ENCODE results near the gene FRMD6.

The FRMD6 gene

DNA sequence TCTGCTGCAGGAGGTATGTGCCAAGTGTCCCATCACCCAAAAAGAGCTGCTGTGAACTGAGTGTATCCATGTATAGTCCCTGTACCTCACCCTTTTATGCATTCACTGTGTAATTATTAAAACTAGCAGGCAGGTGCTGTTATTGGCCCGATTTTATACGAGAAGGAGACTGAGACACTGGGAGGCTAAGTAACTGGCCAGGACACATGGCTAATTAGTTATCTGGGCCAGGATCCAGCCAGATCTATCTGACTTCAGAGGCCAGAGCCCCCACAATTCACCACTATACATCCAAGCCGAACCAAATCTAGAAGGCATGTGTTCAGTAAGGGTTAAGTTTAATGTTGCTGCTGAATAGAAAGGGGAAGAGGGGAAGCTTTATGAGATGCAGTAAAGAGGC lies 73.4 kb downstream of the FRMD6 start:
- no peak overlapping the region for H3K4me3 ChIP-seq (ENCODE audit: insufficient read depth in 1 of 2, low read depth in 1 of 2, low read length in 2 of 2)
- peaks cover 5% of the 10 kb centered on the region for H3K4me1 ChIP-seq (ENCODE audit: control insufficient read depth, insufficient read depth, low read depth, low read length)
- no peak overlapping the region for H2AFZ ChIP-seq (ENCODE audit: low read depth, low read length)
- H3K9me3 ChIP-seq (ENCODE audit: control insufficient read depth, low read length): no peaks in the 10 kb centered on the region
- H2BK120ac ChIP-seq (ENCODE audit: low read depth, low read length): no peak overlapping the region
- no peak overlapping the region for H3K14ac ChIP-seq (ENCODE audit: low read length in 2 of 2)
- peak overlapping the region; percentile 18 for H3K27ac ChIP-seq (ENCODE audit: low read length, poor library complexity, severe bottlenecking)
- no peak overlapping the region for H3K18ac ChIP-seq (ENCODE audit: low read depth in 1 of 2, low read length in 2 of 2)
- H3K36me3 ChIP-seq (ENCODE audit: control insufficient read depth in 1 of 2, insufficient read depth in 2 of 2, low read depth in 1 of 2, low read length in 2 of 2): peaks cover 37 to 97% of the 10 kb centered on the region in 2 experiments
- no peak overlapping the region for H2BK12ac ChIP-seq (ENCODE audit: low read length in 2 of 2)
- H3K23ac ChIP-seq (ENCODE audit: low read length in 2 of 2): no peak overlapping the region
- H2BK15ac ChIP-seq (ENCODE audit: low read depth, poor library complexity, severe bottlenecking): no peak overlapping the region
- no peaks in the 10 kb centered on the region for H3K27me3 ChIP-seq (ENCODE audit: control insufficient read depth in 1 of 2, insufficient read depth in 1 of 2, low read length in 2 of 2)
- no peak overlapping the region for H2BK5ac ChIP-seq (ENCODE audit: low read depth, low read length, poor library complexity, severe bottlenecking)
- H4K8ac ChIP-seq (ENCODE audit: low read length): no peak overlapping the region
- peak overlapping the region; percentile 13 for H3K9ac ChIP-seq (ENCODE audit: low read length)
- no peak overlapping the region for H4K91ac ChIP-seq (ENCODE audit: low read length)
- DNase-seq: no peak
- H2AK5ac ChIP-seq (ENCODE audit: low read length, severe bottlenecking): no peak overlapping the region
- H3K4ac ChIP-seq (ENCODE audit: low read depth in 1 of 2, low read length in 2 of 2): no peak overlapping the region
- WGBS: 100% methylated on average over 2 of the region's 3 CpGs
- no peak overlapping the region for H3K4me2 ChIP-seq (ENCODE audit: low read length, poor library complexity, severe bottlenecking)
- H3K79me1 ChIP-seq (replicated peaks; ENCODE audit: low read length, poor library complexity, severe bottlenecking): peaks cover 16% of the 10 kb centered on the region

DNA sequence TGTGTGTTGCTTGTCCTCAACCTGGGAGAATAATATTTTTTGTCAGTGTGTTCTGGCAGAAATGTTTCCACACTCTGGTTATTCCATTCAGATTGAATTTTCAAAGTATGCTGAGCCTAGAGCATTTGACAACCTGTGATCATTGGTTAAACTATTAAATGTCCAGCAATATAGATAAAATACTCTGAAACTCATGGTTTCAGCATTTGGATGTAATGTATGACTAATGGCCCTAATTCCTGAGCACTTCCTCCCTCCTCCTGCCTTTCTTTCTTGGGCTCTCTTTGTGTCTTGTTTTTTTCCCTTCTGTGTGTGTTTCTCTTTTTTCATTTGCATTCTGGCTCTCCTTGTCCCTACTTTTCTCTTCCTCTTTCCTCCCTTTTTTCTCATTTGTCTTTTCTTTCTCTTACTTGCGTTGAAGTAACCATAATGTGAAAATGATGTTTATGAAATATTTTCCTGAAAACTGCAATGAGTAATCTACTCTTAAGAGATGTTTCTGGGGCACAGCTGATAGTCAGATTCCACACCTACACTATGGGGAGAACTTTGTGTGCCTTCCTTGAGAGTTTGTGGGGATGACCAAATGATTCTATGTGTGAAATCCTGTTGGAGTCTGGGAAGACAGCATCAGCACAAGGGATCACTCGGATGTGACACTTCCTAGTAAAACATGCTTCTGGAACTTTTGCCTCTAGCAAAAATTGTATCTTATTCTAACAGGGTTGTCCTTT lies 74.6 kb downstream of the FRMD6 start:
- H3K27me3 ChIP-seq (ENCODE audit: control insufficient read depth in 1 of 2, insufficient read depth in 1 of 2, low read length in 2 of 2): no peaks in the 10 kb centered on the region
- H2BK15ac ChIP-seq (ENCODE audit: low read depth, poor library complexity, severe bottlenecking): no peak overlapping the region
- peaks cover 8% of the 10 kb centered on the region for H3K79me1 ChIP-seq (replicated peaks; ENCODE audit: low read length, poor library complexity, severe bottlenecking)
- no peak overlapping the region for H2BK12ac ChIP-seq (ENCODE audit: low read length in 2 of 2)
- H3K9ac ChIP-seq (ENCODE audit: low read length): peak overlapping the region; percentile 51
- H3K23ac ChIP-seq (ENCODE audit: low read length in 2 of 2): no peak overlapping the region
- no peak overlapping the region for H2BK5ac ChIP-seq (ENCODE audit: low read depth, low read length, poor library complexity, severe bottlenecking)
- H2AK5ac ChIP-seq (ENCODE audit: low read length, severe bottlenecking): no peak overlapping the region
- H2AFZ ChIP-seq (ENCODE audit: low read depth, low read length): no peak overlapping the region
- no peak overlapping the region for H3K14ac ChIP-seq (ENCODE audit: low read length in 2 of 2)
- no peak overlapping the region for H3K4me3 ChIP-seq (ENCODE audit: insufficient read depth in 1 of 2, low read depth in 1 of 2, low read length in 2 of 2)
- peak overlapping the region; percentile 44 for H3K27ac ChIP-seq (ENCODE audit: low read length, poor library complexity, severe bottlenecking)
- H3K18ac ChIP-seq (ENCODE audit: low read depth in 1 of 2, low read length in 2 of 2): no peak overlapping the region
- peak; percentile 25 for DNase-seq
- H3K9me3 ChIP-seq (ENCODE audit: control insufficient read depth, low read length): no peaks in the 10 kb centered on the region
- no peak overlapping the region for H4K8ac ChIP-seq (ENCODE audit: low read length)
- H2BK120ac ChIP-seq (ENCODE audit: low read depth, low read length): no peak overlapping the region
- peaks cover 28 to 97% of the 10 kb centered on the region in 2 experiments for H3K36me3 ChIP-seq (ENCODE audit: control insufficient read depth in 1 of 2, insufficient read depth in 2 of 2, low read depth in 1 of 2, low read length in 2 of 2)
- no CpG with 5 or more reads among the region's 2 CpGs for WGBS
- H4K91ac ChIP-seq (ENCODE audit: low read length): no peak overlapping the region
- peaks cover 3% of the 10 kb centered on the region for H3K4me1 ChIP-seq (ENCODE audit: control insufficient read depth, insufficient read depth, low read depth, low read length)
- no peak overlapping the region for H3K4ac ChIP-seq (ENCODE audit: low read depth in 1 of 2, low read length in 2 of 2)
- H3K4me2 ChIP-seq (ENCODE audit: low read length, poor library complexity, severe bottlenecking): no peak overlapping the region

DNA sequence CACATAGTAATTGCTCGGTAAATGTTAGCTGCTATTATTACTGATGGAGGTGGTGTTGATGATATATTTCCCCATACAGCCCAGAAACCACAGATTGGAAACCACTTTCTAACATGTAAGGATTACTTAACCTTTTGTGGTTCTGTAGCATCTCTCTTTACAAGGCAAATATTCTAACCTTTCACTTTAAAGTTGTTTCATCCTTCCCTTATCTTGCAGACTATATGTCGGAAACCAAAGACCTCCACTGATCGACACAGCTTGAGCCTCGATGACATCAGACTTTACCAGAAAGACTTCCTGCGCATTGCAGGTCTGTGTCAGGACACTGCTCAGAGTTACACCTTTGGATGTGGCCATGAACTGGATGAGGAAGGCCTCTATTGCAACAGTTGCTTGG lies 75.8 kb downstream of the FRMD6 start:
- no peak overlapping the region for H3K18ac ChIP-seq (ENCODE audit: low read depth in 1 of 2, low read length in 2 of 2)
- H4K91ac ChIP-seq (ENCODE audit: low read length): no peak overlapping the region
- no peak overlapping the region for H2BK5ac ChIP-seq (ENCODE audit: low read depth, low read length, poor library complexity, severe bottlenecking)
- peaks cover 22 to 88% of the 10 kb centered on the region in 2 experiments for H3K36me3 ChIP-seq (ENCODE audit: control insufficient read depth in 1 of 2, insufficient read depth in 2 of 2, low read depth in 1 of 2, low read length in 2 of 2)
- no peak overlapping the region for H2BK120ac ChIP-seq (ENCODE audit: low read depth, low read length)
- no peak overlapping the region for H3K23ac ChIP-seq (ENCODE audit: low read length in 2 of 2)
- peaks cover 3% of the 10 kb centered on the region for H3K4me1 ChIP-seq (ENCODE audit: control insufficient read depth, insufficient read depth, low read depth, low read length)
- H3K14ac ChIP-seq (ENCODE audit: low read length in 2 of 2): no peak overlapping the region
- whole genome bisulfite sequencing: 99% methylated on average over 4 of the region's 5 CpGs
- H3K9me3 ChIP-seq (ENCODE audit: control insufficient read depth, low read length): no peaks in the 10 kb centered on the region
- no peak overlapping the region for H3K4me2 ChIP-seq (ENCODE audit: low read length, poor library complexity, severe bottlenecking)
- H2AK5ac ChIP-seq (ENCODE audit: low read length, severe bottlenecking): no peak overlapping the region
- H3K4ac ChIP-seq (ENCODE audit: low read depth in 1 of 2, low read length in 2 of 2): no peak overlapping the region
- no peak overlapping the region for H3K4me3 ChIP-seq (ENCODE audit: insufficient read depth in 1 of 2, low read depth in 1 of 2, low read length in 2 of 2)
- no peak overlapping the region for H2AFZ ChIP-seq (ENCODE audit: low read depth, low read length)
- DNase-seq: no peak
- H3K27me3 ChIP-seq (ENCODE audit: control insufficient read depth in 1 of 2, insufficient read depth in 1 of 2, low read length in 2 of 2): no peaks in the 10 kb centered on the region
- H3K79me1 ChIP-seq (replicated peaks; ENCODE audit: low read length, poor library complexity, severe bottlenecking): peaks cover 5% of the 10 kb centered on the region
- no peak overlapping the region for H3K27ac ChIP-seq (ENCODE audit: low read length, poor library complexity, severe bottlenecking)
- H4K8ac ChIP-seq (ENCODE audit: low read length): no peak overlapping the region
- H2BK15ac ChIP-seq (ENCODE audit: low read depth, poor library complexity, severe bottlenecking): no peak overlapping the region
- H2BK12ac ChIP-seq (ENCODE audit: low read length in 2 of 2): no peak overlapping the region
- peak overlapping the region; percentile 6 for H3K9ac ChIP-seq (ENCODE audit: low read length)

DNA sequence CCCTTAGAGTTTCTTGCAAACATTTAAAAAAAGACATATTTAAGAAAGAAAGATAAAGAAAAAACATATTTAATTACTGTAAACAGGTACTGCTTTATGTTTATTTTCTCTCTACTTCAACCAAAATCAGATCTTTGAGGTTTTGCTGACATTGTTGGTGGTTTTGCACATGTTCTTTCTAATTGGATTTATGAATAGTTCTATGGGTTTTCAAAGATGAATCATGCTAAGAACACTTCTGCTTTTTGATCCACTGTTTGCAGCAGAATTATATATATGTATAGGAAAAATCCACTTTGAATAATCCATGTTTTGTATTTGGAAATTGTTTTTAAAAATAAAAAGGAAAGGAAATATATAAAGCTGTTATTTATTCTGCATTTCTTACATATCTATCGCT lies 78.4 kb downstream of the FRMD6 start:
- H3K79me1 ChIP-seq (replicated peaks; ENCODE audit: low read length, poor library complexity, severe bottlenecking): peaks cover 1% of the 10 kb centered on the region
- no peak overlapping the region for H3K9ac ChIP-seq (ENCODE audit: low read length)
- no CpG with 5 or more reads among the region's 1 CpG for WGBS
- H3K27ac ChIP-seq (ENCODE audit: low read length, poor library complexity, severe bottlenecking): no peak overlapping the region
- H2BK120ac ChIP-seq (ENCODE audit: low read depth, low read length): no peak overlapping the region
- DNase-seq: no peak
- H2AK5ac ChIP-seq (ENCODE audit: low read length, severe bottlenecking): no peak overlapping the region
- H2BK5ac ChIP-seq (ENCODE audit: low read depth, low read length, poor library complexity, severe bottlenecking): no peak overlapping the region
- H3K4me2 ChIP-seq (ENCODE audit: low read length, poor library complexity, severe bottlenecking): no peak overlapping the region
- H4K8ac ChIP-seq (ENCODE audit: low read length): no peak overlapping the region
- peaks cover 10 to 64% of the 10 kb centered on the region in 2 experiments for H3K36me3 ChIP-seq (ENCODE audit: control insufficient read depth in 1 of 2, insufficient read depth in 2 of 2, low read depth in 1 of 2, low read length in 2 of 2)
- H4K91ac ChIP-seq (ENCODE audit: low read length): no peak overlapping the region
- H2BK15ac ChIP-seq (ENCODE audit: low read depth, poor library complexity, severe bottlenecking): no peak overlapping the region
- H3K9me3 ChIP-seq (ENCODE audit: control insufficient read depth, low read length): no peaks in the 10 kb centered on the region
- no peak overlapping the region for H3K14ac ChIP-seq (ENCODE audit: low read length in 2 of 2)
- H3K23ac ChIP-seq (ENCODE audit: low read length in 2 of 2): no peak overlapping the region
- H3K27me3 ChIP-seq (ENCODE audit: control insufficient read depth in 1 of 2, insufficient read depth in 1 of 2, low read length in 2 of 2): no peaks in the 10 kb centered on the region
- H3K4ac ChIP-seq (ENCODE audit: low read depth in 1 of 2, low read length in 2 of 2): no peak overlapping the region
- H3K4me1 ChIP-seq (ENCODE audit: control insufficient read depth, insufficient read depth, low read depth, low read length): peaks cover 2% of the 10 kb centered on the region
- no peak overlapping the region for H3K18ac ChIP-seq (ENCODE audit: low read depth in 1 of 2, low read length in 2 of 2)
- H2BK12ac ChIP-seq (ENCODE audit: low read length in 2 of 2): no peak overlapping the region
- no peak overlapping the region for H3K4me3 ChIP-seq (ENCODE audit: insufficient read depth in 1 of 2, low read depth in 1 of 2, low read length in 2 of 2)
- H2AFZ ChIP-seq (ENCODE audit: low read depth, low read length): no peak overlapping the region

All from mesenchymal stem cell (in vitro differentiated cells and primary cell).